Cerebellar cortex (tissue), 1 donor: ENCODE results near the gene LGI4.
"Not testable (repeated sequence)": the region's sequence is repeated elsewhere in the genome, so short reads cannot be mapped to it uniquely, and the experiment has no call there.

Source experiments
- DNase-seq: peaks from one replicate; pipeline ENCODE4 v3.0.0-alpha.2; 2015; ENCODE audit warnings: low spot score

The LGI4 gene

DNA sequence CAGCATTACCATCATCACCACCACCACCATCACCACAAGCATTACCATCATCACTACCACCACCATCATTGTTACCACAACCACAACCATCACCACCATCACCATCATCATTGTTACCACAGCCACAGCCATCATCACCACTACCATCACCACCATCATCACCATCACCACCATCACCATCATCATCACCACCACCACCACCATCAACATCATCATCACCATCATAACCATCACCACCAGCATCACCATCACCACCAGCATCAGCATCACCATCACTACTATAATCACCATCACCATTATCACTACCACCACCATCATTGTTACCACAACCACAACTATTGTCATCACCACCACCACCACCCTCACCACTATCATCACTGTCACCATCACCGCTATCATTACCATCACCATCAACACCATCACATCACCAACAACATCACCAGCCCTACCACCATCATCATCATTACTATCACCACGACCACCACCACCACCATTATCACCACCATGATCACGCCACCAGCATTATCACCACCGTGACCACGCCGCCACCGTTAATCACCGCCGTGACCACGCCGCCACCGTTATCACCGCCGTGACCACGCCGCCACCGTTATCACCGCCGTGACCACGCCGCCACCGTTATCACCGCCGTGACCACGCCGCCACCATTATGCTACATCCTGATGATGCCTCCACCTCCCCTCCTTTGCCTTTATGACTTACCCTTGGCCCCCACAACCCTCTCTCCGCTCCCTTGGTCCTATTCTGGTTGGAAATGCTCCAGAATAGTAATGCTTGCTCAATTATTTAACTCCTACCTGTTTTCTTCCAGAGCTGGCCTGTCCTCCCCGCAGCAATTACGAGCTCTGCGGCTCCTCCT, 29.2 kb downstream of the LGI4 start:
- DNase-seq = no peak

- no peak for DNase-seq
These were observed 29.8 kb downstream of the LGI4 start for GRCh38 chr19:35105047-35105410.

DNA sequence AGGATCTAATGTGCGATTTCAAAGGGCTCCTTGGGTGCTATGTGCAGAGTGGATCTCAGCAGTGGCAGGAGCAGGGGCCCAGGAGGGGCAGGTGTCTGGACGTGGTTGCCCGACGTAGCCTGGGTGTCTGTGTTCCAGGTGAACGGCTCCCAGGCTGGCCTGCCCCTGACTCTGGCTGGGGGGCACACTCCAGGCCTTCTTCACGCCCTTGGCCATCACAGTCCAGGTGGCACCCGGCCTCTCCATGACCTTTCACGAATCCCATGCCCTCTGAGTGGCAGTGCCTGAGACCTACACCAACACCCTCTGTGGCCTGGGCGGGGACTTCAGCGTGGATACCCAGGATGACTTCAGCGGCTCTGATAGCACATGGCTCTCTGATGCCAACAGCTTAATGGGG, 30.5 kb downstream of the LGI4 start:
- no peak for DNase-seq

DNA sequence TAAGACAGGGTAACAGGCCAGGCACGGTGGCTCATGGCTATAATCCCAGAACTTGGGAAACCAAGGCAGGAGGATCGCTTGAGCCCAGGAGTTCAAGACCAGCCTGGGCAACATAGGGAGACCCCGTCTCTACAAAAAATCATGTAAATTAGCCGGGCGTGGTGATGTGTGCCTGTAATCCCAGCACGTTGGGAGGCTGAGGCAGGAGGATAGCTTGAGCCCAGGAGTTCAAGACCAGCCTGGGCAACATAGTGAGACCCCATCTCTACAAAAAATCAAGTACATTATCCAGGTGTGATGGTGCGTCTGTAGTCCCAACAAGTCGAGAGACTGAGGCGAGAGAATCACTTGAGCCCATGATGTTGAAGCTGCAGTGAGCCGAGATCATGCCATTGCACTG, 31.2 kb downstream of the LGI4 start:
- DNase-seq = not testable (repeated sequence)

DNA sequence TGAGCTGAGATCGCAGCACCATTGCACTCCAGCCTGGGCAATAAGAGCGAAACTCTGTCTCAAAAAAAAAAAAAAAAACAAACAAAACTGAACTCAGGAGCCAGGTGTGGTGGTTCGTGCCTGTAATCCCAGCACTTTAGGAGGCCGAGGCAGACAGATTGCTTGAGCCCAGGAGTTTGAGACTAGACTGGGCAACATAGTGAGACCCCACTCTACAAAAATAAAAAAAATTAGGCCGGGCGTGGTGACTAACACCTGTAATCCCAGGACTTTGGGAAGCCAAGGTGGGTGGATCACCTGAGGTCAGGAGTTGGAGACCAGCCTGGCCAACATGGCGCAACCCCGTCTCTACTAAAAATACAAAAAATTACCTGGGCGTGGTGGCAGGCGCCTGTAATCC, 32.9 kb downstream of the LGI4 start:
- not testable (repeated sequence) for DNase-seq

DNA sequence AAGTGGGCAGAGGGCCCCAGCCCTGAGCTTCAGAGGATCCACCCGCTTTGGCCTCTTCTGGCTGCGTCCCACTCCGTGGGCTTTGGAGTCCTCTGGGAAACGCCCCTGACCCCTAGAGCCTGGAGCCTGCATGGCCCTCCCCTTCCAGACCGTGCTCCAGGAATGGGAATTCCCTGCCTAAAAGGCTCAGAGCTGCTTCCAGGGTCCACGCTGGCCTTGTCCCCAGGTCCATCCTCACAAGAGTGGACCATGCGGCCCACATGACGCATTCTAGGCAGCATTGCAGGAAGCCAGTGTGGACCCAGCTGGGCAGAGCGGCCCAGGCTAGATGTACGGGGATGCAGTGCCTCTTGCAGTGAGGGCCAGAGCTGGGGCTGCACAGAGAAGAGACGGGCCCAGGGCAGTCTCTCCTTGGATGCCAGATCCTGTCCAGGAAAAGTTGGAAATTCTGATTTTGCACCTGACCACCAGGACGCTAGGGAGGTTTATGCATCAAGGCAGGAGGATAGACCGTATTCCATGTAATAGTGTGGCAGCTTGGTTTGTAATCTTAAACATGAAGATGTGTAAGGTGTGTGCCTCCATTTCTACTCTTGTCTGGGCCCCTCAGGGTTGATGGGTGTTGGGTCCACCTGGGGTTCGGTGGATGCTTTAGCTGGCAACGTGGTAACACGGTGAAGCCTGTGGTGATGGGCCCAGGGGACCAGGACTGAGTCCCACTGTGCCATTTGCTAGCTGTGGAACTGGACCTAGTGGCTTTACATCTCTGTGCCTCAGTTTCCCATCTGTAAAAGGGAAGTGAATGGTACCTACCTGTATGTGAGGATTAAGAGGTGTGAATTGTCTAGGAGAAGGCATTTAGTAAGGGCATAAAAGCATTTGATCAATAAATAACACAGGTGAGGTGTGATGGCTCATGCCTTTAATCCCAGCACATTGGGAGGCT, 34.0 kb downstream of the LGI4 start:
- DNase-seq = no peak

DNA sequence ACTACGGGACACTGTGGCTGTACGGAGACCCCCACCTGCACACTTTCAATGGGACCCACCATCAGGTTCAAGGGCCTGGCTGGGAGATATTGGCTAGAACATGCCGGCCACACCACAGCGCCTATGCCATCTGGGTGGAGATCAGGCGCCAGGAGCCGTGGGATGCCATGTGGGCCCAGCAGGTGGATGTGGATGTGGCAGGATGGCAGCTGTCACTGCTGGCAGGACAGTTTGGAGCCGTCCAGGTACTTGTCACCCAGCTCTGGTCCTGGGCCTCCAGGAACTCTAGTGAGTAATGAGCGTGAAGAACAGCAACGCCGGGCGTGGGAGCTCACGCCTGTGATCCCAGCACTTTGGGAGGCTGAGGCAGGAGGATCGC, 35.0 kb downstream of the LGI4 start:
- DNase-seq = peak; percentile 40

DNA sequence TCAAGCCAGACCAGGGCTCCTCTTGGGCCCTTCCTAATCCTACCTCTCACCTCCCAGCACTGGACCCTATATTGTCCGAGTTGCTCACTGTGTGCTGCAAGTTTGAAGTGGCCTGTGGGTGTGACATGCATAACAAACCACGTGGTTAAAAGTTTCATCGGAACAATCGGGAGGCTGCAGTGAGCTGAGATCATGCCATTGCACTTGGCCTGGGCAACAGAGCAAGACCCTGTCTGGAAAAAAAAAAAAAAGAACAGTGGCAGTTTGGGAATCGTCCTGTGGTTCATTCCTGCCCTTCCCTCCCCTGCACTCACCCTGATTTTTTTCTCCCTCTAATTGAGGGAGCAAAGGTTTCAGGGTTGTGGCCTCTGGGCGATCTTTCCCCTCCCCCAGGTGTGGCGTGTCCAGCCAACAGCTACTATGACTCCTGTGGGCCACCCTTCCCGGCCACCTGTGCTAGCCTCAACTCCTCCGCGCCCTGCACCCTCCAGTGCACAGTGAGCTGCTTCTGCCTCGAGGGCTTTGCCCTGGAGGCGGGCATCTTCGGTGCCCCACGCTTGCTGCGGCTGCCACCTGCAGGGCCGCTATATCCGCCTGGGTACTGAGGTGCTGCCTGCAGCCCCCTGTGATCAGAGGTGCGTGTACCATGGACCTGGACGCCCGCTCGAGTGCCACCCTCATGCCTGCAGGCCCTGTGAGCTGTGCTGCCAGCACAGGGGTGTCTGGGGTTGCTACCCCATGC, 35.5 kb downstream of the LGI4 start:
- no peak for DNase-seq

DNA sequence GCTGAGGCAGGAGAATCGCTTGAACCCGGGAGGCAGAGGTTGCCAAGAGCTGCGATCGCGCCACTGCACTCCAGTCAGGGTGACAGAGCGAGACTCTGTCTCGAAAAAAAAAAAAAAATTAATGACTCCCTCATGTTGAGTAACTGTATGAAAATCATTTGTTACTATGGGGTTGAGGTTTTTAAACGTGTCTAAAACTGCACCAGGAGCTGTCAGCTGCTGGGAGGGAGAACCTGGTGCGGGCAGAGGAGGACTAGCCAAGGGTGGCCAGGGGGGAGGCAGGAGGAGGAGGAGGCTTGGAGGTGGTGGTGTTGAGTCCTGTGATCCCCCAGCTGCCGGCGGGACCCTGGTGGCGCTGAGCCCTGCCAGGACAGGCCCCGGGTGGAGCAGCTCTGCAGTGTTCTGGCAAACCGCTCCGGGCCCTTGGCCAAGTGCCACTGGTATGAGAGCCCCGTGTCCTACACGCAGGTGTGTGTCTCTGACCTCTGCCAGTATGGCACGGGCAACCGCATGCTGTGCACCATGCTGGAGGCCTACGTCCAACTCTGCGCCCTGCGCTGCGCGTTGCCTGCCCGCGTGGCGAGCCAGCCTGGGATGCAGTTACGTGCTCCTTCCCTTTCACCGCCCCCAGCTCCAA, 36.3 kb downstream of the LGI4 start:
- DNase-seq = peak; percentile 52

DNA sequence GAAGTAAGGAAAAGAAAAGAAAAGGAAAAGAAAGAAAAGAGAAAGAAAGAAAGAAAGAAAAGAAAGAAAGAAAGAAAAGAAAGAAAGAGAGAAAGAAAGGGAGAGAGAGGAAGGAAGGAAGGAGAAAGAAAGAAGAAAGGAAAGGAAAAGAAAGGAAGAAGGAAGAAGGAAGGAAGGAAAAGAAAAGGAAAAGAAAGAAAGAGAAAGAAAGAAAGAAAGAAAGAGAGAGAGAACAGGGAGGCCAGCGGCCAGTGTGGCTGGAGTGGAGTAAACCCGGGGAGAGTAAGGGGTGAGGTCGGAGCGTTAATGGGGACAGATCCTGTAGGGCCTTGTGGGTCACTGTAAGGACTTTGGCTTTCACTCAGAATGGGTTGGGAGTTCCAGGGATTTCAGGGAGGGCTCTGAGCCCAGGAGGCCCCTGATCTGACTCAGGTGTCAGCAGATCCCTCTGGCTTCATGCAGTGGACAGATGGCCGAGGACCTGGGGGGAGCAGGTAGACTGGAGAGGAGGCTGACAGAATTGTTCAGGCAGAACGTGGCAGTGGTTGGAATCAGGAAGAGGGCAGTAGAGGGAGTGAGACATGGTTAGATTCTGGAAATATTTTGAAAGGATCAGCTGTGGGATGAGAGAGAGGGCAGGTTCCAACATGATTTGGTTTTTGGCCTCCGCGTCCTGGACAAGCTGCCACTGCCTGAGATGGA, 39.0 kb downstream of the LGI4 start:
- DNase-seq = peak; percentile 96

GRCh38 chr19:35094656-35095055, 40.2 kb downstream of the LGI4 start:
- no peak for DNase-seq

DNA sequence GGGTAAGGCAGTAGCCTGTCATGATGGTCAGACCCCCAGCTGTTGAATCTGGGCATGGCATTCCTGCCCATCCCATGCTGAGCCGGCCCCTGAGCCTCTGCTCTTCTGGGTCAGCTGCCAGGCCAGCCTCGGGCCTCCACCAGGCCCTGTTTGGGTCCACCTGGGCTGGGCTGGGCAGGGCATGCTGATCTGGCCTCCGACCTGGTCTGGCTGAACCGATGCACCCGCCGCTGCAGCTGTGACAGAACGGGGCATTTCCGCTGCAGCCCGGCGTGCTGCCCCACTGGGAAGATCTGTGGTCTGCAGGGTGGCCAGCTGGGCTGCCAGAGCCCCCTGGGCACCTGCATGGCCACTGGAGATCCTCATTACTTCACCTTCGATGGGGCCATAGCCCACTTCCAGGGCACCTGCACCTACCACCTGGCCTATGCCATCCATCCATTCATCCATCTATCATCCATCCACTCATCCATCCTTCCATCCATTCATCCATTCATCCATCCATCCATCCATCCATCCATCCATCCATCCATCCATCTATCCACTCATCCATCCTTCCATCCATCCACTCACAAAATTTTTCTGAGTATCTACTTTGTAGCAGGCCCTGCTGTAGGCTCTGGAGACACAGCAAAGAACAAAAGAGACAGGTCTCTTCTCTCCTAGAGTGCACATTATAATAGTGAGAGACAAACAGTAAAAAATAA, 40.8 kb downstream of the LGI4 start:
- no peak for DNase-seq

GRCh38 chr19:35093430-35093829, 41.4 kb downstream of the LGI4 start:
- DNase-seq = no peak

DNA sequence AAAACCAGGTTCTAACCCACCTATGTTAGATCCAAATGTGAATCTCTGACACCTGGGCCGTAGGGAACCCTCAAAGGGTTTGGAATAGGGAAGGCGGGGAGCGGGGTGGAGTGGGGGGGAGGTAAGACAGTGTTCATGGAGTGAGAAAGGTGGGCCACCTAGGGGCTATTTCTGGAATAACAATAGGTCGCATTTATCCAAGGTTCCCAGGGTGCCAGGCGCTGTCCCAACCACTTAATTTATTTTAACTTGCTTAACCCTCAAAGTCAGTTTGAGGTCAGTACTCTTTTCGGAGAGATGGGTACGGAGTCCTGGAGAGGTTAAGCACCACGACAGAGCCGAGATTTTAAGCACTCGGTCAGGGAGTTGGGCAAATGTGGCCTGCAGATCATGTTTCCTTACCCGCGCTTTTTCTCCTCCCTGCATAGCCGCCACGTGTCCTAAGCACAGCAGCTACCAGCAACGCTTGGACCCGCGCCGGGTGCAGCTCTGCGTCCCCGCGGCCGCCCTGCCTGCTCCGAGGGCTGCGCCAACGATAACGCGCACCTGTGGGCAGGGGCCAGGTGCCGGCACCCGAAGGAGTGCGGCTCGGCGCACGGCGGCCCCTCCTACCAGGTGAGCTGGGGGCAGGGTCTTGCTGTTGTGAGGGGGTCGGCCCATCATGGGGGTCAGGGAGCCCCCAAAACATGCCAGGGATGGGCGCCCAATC, 44.2 kb downstream of the LGI4 start:
- peak; percentile 84 for DNase-seq

DNA sequence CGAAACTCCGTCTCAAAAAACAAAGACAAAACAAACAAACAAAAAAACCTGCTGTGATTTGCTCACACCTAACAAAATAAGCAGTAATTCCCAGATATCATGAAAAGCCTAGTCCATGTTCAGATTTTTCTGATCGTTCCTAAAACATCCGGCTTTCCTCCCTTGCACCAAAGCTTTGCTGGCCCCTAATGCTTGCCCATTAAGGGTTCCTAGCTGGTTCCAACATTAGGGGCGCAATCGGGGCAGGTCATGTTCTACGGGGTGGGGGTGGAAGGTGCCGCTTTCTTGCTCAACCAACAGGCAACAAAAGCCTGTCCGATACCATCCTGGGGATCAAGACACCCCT, 44.7 kb downstream of the LGI4 start:
- DNase-seq = no peak

DNA sequence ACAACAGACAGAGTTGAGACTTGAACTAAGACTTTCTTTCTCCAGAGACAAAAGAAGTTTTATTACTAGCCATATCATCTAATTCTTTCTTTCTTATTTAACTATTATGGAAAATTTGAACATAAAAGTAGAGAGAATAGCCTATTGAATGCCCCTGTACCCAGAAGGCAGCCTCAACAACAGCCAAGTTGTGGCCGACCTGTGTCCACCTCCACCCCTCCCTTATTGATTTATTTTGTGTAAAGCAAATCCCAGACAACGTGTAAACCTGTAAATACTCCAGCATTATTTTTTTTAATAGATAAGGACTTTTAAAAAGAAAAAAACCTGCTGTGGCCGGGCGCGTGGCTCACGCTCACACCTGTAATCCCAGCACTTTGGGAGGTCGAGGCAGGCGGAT, 45.3 kb downstream of the LGI4 start:
- no peak for DNase-seq

DNA sequence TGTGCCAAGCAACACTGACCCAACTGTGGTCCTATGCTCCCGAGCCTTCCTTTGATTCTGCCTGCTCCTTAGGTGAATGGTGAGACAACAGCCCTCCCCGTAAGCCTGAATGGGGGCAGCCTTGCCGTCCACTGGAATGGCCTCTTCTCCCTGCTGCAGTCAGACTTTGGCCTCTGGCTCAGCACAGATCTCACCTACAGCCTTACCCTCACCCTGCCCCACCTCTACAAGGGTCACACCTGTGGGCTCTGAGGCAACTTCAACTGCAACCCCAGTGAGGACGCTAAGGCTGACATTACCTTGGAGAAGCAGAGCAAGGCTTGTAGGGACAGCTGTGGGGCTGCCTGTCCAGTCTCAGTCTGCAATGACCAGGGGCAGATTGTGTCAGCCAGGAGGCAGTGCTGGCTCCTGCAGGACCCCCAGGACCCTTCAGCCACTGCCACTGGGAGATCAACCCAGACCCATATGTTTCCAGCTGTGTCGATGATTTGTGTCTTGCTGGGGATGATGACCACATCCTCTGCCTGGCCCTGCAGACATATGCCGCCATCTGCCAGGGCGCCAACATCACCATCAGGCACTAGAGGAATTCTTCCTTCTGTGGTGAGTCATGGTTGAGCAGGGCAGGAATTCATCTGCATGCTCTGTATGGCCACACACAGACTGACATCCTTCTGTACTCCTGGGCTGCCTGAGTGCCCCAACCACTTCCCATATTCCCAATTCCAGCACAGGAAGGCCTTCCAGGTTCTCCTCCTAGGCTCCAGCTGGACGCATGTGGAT, 46.5 kb downstream of the LGI4 start:
- DNase-seq = no peak

DNA sequence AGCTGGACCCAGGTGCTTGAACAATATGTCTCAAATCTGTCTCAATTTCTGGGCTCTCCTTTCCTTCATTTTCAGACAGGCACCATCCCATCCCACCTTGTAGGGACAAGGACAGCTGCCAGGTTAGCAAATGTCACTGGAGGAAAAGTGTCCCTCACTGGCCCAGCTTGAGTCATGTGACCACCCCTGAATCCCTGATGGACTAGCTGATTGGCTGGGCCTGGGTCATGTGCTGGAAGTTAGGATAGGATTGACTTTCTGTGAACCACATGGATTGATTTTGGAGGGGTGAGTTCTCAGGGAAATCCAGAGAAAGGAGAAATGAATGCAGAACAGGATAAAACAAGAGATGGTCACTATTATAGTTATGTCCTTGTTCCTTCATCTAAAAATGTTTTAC, 47.5 kb downstream of the LGI4 start:
- no peak for DNase-seq

- DNase-seq = no peak
These were observed 48.4 kb downstream of the LGI4 start for GRCh38 chr19:35086455-35086854.
